ENCODE results near the gene SHROOM3.

DNA sequence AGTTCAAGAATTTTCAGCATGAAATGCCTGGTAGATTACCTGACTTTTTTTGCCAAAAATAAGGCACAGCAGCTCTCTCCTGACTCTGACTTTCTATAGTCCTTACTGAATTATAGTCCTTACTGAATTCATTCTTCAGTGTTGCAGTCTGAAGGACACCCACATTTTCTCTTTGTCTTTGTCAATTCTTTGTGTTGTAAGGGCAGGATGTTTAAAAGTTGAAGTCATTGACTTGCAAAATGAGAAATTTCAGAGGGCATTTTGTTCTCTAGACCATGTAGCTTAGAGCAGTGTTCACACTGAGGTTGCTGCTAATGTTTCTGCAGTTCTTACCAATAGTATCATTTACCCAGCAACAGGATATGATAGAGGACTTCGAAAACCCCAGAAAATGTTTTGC lies 295.0 kb downstream of the SHROOM3 start:
- TF ChIP-seq EZH2 (IDR thresholded peaks at IDR 0.05; ENCODE audit: borderline replicate concordance, low read depth, low read length, severe bottlenecking) (no peak), POLR2A (IDR thresholded peaks at IDR 0.05; ENCODE audit: low read depth, low read length) (no peak)
- TF ChIP-seq, protein P1, sequence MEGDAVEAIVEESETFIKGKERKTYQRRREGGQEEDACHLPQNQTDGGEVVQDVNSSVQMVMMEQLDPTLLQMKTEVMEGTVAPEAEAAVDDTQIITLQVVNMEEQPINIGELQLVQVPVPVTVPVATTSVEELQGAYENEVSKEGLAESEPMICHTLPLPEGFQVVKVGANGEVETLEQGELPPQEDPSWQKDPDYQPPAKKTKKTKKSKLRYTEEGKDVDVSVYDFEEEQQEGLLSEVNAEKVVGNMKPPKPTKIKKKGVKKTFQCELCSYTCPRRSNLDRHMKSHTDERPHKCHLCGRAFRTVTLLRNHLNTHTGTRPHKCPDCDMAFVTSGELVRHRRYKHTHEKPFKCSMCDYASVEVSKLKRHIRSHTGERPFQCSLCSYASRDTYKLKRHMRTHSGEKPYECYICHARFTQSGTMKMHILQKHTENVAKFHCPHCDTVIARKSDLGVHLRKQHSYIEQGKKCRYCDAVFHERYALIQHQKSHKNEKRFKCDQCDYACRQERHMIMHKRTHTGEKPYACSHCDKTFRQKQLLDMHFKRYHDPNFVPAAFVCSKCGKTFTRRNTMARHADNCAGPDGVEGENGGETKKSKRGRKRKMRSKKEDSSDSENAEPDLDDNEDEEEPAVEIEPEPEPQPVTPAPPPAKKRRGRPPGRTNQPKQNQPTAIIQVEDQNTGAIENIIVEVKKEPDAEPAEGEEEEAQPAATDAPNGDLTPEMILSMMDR (IDR thresholded peaks at IDR 0.05; ENCODE audit: extremely low read depth in 1 of 2, insufficient read depth in 1 of 2, low read depth in 1 of 2, low read length in 2 of 2), result no peak

Measured in endothelial cell of umbilical vein (primary cell).